Fibroblast of lung (primary cell): ENCODE results near the gene OPRM1.

Source experiments
- EZH2 ChIP-seq: IDR thresholded peaks from 2 replicates; pipeline ENCODE4 v1.5.1; 2012; ENCODE audit warnings: low read length, control low read depth, mild to moderate bottlenecking; ENCODE audit errors: missing control alignments
- TF ChIP-seq, protein P1 (sequence below), 2 donors: IDR thresholded peaks in 1 of 2; conservative IDR thresholded peaks in 1 of 2; 1 replicate in 1 of 2; 2 replicates in 1 of 2; pipeline ENCODE4 v1.5.1; 2011 to 2012; ENCODE audit warnings: low read length in 2 of 2, control low read depth in 1 of 2, inconsistent platforms in 1 of 2, low read depth in 1 of 2, mild to moderate bottlenecking in 1 of 2

GRCh38 chr6:154229786-154230185 is 190.7 kb downstream of the OPRM1 start:
- TF ChIP-seq, protein P1, sequence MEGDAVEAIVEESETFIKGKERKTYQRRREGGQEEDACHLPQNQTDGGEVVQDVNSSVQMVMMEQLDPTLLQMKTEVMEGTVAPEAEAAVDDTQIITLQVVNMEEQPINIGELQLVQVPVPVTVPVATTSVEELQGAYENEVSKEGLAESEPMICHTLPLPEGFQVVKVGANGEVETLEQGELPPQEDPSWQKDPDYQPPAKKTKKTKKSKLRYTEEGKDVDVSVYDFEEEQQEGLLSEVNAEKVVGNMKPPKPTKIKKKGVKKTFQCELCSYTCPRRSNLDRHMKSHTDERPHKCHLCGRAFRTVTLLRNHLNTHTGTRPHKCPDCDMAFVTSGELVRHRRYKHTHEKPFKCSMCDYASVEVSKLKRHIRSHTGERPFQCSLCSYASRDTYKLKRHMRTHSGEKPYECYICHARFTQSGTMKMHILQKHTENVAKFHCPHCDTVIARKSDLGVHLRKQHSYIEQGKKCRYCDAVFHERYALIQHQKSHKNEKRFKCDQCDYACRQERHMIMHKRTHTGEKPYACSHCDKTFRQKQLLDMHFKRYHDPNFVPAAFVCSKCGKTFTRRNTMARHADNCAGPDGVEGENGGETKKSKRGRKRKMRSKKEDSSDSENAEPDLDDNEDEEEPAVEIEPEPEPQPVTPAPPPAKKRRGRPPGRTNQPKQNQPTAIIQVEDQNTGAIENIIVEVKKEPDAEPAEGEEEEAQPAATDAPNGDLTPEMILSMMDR (conservative IDR thresholded peaks at IDR 0.05 in 1 of 2, IDR thresholded peaks at IDR 0.05 in 1 of 2; ENCODE audit: low read depth in 1 of 2, low read length in 2 of 2) = no peak
- no peak for TF ChIP-seq EZH2
